Kidney glomerular epithelial cell (primary cell): ENCODE measurements around the gene LRMDA.

ENCODE experiments used
- DNase-seq: peaks from one replicate; lab custom pipeline; 2025; lab: John Stamatoyannopoulos, UW

The LRMDA gene

DNA sequence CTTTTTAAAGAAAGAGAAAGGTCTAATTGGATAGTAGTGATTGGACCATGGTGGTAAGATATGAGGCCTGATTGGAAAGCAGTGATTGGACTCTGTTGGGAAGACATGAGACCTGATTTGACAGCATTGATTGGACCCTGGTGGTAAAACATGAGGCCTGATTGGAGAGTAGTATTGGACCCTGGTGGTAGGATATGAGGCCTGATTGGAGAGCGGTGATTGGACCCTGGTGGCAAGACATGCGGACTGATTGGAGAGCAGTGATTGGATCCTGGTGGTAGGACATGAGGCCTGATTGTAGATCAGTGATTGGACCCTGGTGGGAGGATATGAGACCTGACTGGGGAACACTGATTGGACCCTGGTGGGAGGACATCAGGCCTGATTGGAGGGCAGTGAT, 444.3 kb downstream of the LRMDA start:
- DNase-seq, result no peak

DNA sequence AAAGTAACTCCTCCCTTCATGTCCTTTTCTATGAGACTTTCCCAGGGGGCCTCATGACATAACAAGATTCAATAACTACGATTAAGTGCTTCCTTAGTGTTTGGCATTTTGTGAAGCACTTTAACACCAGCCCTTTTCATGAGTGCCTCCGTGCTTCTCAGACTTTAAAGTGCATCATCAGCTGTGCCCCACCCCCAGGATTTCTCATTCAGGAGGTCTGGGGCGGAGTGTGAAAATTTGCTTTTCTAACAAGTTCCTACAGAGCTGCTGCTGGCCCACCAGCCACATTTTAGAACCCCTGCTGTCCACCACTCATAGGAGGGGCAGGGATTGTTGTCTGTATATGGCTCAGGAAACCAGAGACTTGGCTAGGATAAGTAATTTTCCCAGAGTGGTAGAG, 445.3 kb downstream of the LRMDA start:
- no peak for DNase-seq

DNA sequence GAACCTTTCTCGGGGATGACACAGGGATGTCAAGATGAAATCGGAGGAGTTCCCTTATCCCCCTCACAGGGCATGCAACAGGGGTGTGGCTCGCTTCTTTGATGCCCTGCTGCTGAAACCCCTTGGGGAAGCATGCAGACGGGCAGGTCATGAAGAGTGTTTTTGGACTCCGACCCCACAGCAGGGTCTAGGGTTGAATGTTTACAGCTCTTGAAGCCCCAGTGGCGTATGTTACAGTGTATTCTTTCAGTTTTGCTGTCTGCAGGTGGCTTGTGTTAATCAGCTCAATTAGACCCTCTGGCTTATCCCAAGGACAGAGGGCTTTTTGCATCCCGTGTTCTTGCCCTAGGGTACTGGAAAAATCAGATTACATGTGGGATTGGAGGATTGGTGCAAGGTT, 446.5 kb downstream of the LRMDA start:
- DNase-seq, result no peak

DNA sequence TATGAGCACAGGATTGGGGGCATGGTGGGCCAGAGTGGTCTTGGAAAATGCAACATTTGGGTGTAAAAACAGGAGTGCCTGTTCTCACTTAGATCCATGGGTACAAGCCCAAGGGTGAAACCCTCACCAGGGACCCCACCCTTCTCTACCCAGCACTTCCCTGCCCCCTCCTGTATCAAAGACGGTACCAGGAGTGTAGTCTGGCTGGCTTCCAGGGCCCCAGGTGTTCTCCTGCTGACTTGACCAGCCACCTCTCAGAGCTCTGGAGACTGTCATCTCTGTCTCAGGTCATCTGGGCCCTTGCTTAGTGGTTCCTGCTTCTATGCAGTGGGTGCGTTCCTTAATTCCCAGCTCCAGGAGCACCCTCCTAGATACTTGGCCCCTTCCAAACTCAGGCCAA, 447.2 kb downstream of the LRMDA start:
- DNase-seq, result no peak

DNA sequence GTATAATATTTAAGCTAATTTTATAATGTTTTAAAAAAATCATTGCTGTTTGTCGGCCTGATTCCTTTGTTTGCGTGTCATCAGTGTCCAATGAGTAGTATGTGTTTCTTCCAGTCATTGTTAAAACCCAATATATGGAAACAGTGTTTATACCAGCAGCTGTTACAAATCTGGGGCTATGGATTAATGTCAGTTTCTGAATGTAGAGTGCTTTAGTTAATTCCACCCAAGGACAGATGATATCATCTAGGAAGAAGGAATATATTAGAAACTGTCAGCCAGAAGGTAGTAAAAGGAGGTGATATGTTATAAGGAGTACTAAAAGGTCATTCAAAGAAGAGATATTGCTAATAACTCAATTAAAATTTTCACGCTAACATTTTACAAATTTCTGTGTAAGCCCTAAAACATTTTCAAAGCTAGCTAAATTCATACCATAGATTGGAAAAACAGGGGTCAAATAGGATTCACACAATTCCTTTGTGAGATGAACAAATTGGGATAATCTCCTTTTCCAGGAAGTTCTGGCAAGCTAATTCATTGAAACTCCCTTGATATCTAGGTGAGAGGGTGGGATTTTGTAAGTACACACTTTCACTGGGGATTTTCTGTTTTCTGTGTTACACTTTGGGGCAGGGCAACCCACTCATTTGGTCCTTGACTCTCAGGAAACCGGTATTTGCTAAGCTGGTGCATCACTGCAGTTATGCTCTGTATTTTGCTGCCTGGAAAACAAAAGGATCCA, 448.8 kb downstream of the LRMDA start:
- DNase-seq, result no peak

DNA sequence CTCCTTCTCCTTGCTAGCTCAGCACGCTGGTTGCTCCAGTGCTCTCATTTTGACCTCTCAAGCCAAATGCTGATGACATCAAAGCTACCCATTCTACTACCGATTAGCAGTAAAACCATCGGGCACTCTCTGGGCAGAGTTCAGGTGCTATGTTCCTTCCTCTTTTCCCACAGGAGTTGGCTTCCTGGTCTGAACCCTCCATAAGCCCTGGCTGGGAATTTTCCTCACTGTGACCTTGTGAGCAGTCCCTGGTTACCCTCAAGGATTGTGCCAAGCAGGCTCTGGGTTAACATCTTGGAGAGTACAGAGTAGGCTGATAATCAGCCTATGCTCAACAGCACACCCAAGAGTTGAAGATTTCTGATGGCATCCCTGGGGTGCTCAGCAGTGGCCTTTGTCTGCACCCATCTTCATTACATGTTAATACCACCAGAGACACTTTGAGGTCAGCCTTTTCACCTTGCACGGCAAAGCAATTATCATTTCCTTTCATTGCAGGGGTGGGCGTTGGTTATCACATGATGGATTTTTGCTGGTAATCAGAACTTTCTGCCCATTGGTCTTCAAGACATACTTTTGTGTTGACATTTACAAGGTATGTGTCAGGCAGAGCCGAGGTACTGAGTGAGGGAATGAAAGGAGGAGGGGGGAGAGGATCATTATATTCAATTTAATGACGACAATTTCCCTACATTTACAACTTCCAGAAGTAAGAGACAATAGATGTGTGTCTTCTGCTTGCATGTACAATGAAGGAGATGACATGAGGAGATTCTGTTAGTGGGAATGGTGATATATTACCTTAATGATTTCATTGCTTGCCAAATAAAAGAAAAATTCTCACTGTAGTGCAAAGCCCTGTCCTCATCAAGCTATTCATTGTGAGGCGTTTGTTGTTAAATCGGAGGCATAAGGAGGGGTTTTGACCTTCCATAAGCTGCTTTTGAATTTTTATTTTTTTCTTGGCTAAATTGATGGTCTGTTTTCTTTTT, 452.0 kb downstream of the LRMDA start:
- no peak for DNase-seq

DNA sequence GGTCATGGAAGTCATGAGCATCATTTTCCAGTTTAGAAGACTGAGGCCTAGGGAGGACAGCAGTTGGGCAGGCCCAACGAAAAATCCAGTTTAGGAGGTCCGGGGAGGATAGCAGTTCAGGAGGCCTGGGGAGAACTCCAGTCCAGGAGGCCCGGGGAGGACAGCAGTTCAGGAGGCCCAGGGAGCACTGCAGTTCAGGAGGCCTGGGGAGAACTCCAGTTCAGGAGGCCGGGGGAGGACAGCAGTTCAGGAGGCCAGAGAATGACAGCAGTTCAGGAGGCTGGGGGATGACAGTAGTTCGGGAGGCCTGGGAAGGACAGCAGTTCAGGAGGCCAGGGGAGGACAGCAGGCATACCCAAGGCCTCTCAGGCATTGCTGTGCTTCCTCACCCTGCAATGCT, 453.4 kb downstream of the LRMDA start:
- DNase-seq, result no peak

DNA sequence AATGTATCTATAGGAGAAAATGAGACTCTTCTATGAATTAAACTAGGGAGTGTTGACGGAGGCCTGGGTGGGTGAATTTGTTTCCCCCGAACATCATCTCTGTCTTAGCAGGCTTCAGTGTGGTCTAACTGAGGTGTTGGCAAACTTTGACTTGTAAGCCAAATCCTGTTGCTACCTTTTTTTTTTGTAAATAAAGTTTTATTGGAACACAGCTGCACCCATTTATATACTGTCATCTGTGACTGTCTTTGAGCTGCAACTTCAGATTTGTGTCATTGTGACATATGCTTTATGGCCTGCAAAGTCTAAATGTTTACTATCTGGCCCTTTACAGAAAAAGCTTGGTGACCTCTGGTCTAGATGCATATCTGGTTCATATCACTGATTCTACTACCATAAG, 455.9 kb downstream of the LRMDA start:
- no peak for DNase-seq

DNA sequence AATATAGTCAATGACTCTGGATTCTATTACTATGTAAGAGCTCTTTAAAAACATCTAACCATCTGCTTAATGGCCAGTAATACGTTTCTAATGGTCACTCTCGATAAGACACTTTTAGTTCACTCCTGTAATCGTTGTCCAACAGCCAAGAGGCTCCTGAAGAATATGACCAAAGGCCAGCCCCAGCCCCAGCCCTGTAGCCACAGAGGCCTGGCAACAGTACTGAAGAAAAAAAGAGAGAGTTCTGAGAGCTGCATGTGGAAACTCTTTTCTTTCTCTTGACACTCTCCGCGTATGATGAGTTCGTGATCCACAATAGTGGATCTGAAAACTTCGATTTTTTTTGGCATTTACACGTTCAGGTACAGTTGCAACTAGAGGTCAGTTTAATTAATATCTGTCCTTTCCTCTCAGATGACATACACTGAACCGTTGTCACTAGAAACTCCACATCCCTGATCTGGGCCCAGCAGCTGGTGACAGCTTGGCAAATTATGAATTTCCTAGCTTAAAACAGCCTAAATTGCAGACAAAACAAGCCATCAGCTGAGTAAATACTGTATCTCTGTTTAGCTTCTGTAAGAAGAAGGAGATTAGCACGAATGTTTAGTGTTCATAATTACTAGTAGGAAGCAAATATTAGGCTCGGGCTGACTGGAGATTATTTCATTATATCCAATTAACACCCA, 456.7 kb downstream of the LRMDA start:
- no peak for DNase-seq

DNA sequence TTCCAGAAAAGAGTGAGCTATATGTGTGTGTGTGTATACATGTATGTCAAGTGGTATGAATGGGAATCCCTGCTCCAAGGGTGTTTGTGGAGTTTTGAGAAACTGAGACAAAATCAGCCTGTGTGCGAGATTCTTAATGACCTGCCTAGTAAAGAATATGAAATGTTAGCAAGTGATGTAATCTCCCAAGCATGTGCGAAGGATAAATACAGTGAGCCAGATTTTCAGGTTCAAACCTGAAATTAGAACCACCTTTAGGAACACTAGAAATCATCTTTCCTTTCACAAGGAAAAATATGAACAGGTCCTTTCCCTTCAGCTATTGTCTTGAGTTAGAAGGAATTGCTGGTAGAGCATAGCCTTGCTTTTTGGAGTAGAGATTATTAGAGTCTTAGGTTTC, 457.6 kb downstream of the LRMDA start:
- DNase-seq, result no peak

DNA sequence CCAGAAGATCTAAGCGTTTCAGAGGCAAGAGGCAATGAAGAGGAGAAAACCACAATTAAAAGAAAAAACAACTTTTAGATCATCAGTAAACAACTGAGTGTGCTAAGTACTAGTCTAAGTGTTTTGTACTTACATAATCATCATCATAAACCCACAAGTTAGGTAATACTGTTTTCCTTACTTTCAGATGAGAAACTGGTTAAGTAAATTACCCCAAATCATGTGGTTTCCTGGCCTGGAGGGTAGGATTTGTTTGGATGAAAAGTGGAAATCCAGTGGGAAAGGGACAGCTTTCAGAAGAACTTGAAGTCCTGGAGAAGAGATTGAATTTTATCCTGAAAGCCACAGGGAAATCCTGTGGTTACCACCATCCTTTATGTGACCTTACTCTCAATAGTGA, 463.3 kb downstream of the LRMDA start:
- DNase-seq, result no peak

DNA sequence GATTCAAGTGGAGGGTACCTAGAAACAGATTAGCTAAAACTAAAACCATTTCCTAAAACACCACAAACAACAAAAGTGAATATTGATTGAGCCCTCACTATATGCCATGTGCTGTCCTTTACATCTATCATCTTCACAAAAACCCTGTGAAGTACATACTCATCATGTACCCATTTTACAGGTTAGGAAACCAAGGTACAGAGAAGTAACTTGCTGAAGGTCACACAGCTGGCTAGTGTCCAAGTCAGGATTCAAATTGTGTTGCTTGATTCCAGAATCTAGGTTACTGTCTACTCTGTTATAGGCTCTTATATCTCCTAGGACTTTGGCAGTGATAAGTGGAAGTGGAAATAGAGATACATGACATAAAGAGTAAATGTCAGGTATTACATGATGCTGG, 463.8 kb downstream of the LRMDA start:
- DNase-seq, result no peak

DNA sequence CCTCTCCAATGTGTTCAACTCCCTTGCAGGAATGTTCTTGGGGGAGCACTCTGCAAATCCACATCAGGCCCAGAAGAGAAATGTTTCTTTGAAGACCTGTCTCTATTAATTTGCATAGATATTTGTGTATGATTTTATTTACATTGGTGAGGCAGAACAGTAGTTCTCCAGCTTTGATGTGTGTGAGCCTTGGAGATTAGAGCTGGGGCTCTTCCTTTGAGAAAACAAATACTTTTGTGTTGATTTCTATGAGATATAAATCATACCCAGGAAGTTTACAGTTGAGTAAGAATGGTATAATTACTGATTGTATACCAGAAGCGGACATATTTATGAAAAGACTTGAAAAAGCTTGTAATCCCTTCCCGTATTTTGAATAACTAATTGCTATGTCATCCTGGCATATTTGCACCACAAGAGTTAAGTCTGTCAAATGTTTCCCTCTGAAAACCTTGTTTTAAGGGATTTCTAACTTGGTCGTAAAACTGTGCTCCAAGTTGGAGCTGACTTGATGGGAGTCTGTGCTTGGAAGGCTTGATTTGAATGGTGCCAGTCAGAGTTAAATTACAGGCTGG, 468.5 kb downstream of the LRMDA start:
- DNase-seq, result no peak

DNA sequence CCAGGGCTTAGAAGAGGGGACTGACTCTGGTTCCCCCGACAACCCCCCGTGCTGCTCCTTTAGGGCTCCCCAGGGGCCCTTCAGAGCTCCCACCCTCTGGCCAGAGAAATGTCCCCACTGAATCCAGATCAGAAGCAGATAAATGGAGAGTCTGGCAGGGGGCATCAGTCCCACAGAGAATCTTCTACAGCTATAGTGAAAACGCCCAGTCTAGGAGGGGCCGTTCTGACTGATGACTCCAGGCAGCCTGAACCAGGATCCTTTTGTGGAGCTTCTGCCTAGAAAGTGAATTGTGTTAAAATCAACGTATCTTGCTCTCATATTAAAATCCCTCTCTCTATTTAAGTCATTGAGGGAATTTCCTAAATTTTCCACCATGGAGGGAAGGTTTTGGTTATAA, 471.4 kb downstream of the LRMDA start:
- no peak for DNase-seq

DNA sequence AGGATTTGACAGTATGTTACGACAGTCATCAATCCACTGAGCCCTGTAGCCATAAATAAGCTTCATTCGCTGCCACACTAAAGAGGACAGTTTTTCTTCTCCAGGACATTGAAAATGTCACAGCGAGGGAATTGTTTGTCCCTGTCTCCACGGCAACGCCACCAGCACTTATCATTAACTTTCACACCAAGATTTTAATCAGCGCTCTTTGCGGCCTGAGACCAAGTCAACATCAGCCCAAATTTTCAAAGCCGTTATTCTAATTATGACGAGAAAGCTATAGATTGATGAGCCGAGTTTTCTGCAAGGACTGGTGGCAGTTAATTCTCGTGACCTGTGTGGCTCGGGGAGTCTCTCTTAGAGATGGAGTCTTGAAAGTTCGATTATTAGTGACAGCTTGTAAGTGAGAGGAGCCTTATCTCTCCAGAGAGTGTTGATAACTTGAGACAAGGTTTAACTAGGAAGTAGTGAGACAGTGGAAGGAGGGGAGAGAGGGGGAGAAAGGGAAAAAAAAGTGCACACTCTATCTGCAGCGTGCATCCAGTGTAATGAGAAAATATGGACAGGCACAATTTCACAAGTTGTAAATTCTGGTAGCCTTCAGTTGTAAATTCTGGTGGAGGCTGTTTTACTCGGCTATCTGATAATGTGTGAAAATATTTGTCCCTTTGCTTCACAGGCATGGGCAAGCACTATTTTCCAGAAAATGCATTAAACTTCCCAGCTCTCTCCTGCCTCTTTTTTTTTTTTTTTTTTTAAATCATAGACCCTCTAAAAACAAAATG, 473.3 kb downstream of the LRMDA start:
- no peak for DNase-seq

DNA sequence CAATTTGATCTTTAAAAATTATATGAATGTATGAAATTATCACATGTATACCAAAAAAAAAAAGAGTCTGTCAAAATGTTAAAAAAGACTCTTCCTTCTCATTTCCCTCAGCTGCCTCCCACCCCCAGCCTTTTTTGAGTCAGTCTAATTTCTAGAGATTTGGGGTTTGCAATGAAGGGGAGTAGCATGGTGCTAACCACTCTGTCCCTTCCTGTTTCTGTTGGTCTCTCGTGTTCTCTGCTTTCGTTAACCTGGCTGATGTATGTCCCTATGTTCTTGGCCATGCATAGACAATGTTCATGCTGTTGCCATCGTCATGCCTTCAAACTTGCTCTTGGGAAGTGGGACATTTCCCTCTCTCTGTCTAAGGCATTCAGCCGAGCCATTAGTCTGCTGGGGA, 474.1 kb downstream of the LRMDA start:
- DNase-seq, result no peak

DNA sequence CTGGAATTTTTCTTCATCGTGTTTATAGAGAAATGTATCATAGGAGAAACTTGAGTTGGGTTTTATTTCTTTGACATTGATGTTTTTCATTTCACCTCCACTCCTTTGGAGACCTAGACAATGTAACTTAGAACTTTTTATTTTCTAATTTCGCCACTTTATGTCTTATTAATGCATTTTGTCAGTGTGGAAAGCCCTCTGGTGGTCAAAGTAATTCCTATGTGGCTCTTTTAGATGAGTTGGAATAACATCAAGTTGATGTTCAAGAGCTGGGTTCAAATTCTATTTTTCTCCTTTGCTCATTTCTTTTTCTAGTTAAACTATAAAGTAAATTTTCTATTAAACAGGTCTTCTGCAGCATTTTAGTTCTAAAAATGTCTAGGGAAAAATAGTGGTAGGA, 478.6 kb downstream of the LRMDA start:
- peak; percentile 44 for DNase-seq

DNA sequence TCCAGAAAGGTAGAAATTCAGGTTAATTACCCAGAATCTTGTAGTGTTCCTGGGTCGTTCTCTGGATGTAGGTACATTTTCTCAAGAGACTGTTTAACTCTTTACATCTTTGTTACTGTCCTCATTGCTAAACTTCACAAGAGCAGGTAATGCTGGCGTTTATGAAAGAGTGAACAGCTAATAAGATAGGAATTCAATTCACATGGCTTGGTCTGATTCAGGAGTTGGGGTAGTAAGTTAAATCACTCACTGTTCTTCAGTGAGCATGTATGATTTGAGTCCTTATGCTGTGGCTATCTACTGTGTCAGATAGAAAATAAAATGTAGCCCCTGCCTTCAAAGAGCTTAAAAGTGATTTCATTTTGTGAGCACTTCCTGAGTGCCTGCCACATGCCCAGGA, 480.0 kb downstream of the LRMDA start:
- DNase-seq, result peak; percentile 36

DNA sequence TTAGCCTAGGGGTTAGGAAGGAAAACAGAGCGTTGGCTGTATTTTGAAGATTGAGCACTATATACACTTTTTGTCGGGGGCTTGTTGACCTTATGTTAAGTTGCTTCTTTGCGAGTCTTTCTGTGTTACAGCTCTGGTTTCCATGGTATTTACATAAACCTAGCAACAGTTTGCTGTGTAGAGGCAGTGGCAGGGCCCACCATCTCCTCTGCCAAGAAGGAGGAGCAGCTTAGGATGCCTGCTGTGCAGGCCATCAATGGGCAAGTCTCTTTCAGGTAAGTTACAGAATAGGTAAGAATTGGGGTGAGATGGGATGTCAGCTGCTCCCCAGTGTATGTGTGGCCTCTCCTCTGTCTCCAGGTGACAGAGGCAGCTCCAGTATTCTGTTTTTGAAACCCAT, 485.5 kb downstream of the LRMDA start:
- no peak for DNase-seq

DNA sequence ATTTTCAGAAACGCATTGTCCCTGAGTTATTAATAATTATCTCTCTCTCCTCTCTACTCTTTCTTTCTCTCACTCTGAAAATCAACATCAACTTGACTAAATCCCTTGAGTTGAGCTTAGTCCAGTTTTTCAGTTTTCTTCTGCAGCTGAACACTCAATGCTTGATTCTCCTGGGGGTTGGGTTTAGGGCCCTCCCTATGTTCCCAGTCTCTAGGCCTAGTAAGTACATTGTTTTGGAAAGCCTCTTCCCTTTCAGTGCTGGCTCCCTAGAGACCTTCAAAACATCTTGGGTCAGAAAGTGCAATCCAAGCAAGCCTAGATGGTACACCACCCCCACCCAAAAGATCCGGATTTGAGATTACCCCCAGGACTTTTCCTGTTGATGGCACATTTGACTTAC, 488.5 kb downstream of the LRMDA start:
- DNase-seq, result no peak

DNA sequence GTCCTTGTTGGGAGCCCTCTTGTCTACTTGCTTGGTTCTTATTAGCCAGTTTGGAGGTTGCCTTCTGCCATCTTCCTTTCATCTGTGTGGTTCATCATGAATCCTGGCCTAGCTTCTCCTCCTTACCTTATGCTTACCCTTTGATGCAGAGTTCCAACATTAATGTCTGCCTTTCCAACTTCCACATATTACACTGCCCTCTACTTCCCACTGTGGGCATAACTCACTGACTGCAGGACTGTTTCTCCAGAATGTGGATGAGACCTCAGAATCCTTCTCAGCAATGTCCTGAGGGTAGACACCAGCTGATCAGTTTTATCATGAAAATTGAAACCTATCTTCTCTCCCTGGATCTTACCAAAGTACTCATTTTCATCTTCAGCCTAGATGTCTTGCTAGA, 491.0 kb downstream of the LRMDA start:
- DNase-seq, result peak; percentile 7
